Effector memory CD8-positive, alpha-beta T cell (primary cell): ENCODE results near the gene SSRP1.
"Not testable (repeated sequence)": the region's sequence is repeated elsewhere in the genome, so short reads cannot be mapped to it uniquely, and the experiment has no call there.

Experiments
- ATAC-seq: fragments of 150-1000 bp; cut with Tn5 transposase; replicated peaks from 2 replicates; pipeline ENCODE4 v1.10.0; 2021; ENCODE audit warnings: mild to moderate bottlenecking, moderate library complexity
- DNase-seq, 3 experiments: peaks; one replicate each; pipeline ENCODE4 v3.0.0; 2021
- H3K27ac Mint-ChIP-seq, 2 donors: one replicate each; pipeline ENCODE4 v1.8.0; 2022; ENCODE audit warnings: mild to moderate bottlenecking in 2 of 2, mixed read lengths in 2 of 2, moderate library complexity in 2 of 2
- H3K27me3 Mint-ChIP-seq, 2 donors: one replicate each; pipeline ENCODE4 v1.8.0; 2022; ENCODE audit warnings: mixed read lengths in 2 of 2
- H3K36me3 Mint-ChIP-seq: one replicate; pipeline ENCODE4 v1.8.0; 2022; ENCODE audit warnings: mild to moderate bottlenecking, moderate library complexity, mixed read lengths; ENCODE audit not compliant: insufficient read depth
- H3K4me1 Mint-ChIP-seq, 2 donors: one replicate each; pipeline ENCODE4 v1.8.0; 2022; ENCODE audit warnings: low read depth in 2 of 2, mixed read lengths in 2 of 2
- H3K4me3 Mint-ChIP-seq, 2 donors: one replicate each; pipeline ENCODE4 v1.8.0; 2022; ENCODE audit warnings: mild to moderate bottlenecking in 2 of 2, mixed read lengths in 2 of 2, moderate library complexity in 2 of 2
- H3K9me3 Mint-ChIP-seq, 2 donors: one replicate each; pipeline ENCODE4 v1.8.0; 2022; ENCODE audit warnings: mixed read lengths in 2 of 2

The SSRP1 gene

DNA sequence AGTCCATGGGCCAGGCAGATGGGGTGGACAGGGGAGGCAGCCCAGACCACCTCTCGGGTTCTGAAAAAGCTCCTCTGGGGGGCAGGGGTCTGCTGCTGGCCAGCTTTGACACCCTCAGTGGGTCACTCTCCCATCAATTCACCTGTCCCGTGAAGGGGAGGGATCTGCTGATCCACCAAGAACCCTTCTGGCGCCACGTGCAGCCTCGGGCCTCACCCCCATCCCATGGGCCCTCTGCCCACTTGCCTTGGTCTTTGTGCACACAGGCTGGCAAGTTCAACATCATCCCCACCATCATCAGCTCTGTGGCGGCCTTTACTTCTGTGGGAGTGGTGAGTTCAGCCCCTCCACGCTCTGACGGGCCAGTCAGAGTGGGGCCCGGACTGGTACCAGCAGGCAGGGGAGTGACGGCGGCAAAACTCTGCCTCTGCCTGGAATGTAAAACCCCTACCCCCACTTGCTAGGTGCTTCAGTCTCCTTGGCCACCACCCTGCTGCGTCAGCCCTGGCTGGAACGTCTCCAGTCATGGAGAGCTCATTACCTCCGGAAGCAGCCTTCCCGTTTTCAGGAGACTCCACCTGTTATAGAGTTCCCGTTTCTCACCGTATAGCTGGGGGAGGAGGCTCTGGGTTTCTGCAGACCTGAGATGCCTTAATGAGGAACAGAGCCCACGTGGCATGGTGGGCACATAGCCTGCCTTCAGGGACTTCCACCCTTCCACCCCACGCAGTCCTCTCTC lies 32.6 kb upstream of the SSRP1 start:
- DNase-seq (no peak), ATAC-seq (no peak)
- no peaks in the 10 kb centered on the region for H3K9me3 Mint-ChIP-seq
- H3K27ac Mint-ChIP-seq = no peak overlapping the region
- H3K36me3 Mint-ChIP-seq = no peaks in the 10 kb centered on the region
- peaks cover 6 to 43% of the 10 kb centered on the region in 2 donors for H3K27me3 Mint-ChIP-seq
- no peak overlapping the region for H3K4me3 Mint-ChIP-seq
- H3K4me1 Mint-ChIP-seq = no peaks in the 10 kb centered on the region

GRCh38 chr11:57364851-57365660 lies 29.4 kb upstream of the SSRP1 start:
- H3K36me3 Mint-ChIP-seq = no peaks in the 10 kb centered on the region
- H3K27me3 Mint-ChIP-seq = peaks cover 21 to 64% of the 10 kb centered on the region in 2 donors
- H3K4me1 Mint-ChIP-seq = no peaks in the 10 kb centered on the region
- H3K9me3 Mint-ChIP-seq = no peaks in the 10 kb centered on the region
- DNase-seq = no peak
- no peak for ATAC-seq
- no peak overlapping the region for H3K4me3 Mint-ChIP-seq
- H3K27ac Mint-ChIP-seq = no peak overlapping the region

DNA sequence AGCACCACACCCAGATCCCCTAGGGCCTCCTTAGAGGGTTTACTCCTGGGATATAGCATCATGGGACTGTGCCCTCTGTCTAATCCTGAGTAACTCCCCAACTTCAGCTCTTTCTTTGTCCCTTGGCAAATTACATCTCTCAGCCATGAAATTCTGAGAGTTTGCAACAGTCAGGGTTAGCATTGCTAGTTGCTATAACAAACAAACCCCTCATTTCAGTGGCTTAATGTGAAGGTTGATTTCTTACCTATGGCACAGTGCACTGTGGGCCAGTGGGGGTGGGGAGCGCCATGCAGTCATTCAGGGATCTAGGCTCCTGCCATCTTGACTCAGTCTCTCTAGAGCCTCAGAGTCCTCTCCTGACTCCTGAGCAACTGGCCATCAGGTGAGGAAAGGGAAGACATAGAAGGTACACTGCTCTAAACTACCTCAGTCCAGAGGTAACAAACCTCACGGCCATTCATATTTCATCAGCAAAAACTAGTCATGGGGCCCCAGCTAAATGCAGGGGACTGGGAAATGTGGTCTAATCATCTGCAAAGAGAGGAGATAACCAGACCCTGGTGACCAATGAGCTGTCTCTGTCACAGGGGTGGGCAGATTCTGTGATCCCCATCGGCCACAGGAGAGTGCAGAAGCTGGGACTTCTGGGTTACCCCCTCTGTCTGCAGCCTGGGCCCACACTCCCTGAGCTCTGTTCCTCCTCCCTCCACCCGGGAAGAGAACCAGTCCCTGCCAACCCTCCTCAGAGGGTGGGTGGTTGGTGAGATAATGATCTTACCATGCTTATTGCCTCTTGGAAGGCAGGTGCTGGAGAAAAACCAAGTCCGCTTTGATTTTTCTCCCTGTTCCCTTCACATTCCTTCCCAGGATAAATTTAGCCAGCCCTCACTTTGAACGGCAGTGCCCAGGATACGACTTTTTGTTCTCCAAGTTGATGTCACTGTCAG lies 27.7 kb upstream of the SSRP1 start:
- no peak for DNase-seq
- Mint-ChIP-seq H3K27me3 (peaks cover 21 to 55% of the 10 kb centered on the region in 2 donors), H3K9me3 (no peaks in the 10 kb centered on the region), H3K27ac (no peak overlapping the region), H3K4me3 (no peak overlapping the region), H3K4me1 (no peaks in the 10 kb centered on the region), H3K36me3 (no peaks in the 10 kb centered on the region)
- no peak for ATAC-seq

GRCh38 chr11:57361926-57362325 lies 26.2 kb upstream of the SSRP1 start:
- Mint-ChIP-seq H3K4me1 (no peaks in the 10 kb centered on the region), H3K36me3 (no peaks in the 10 kb centered on the region), H3K4me3 (no peak overlapping the region), H3K27ac (no peak overlapping the region), H3K9me3 (no peaks in the 10 kb centered on the region), H3K27me3 (peaks cover 21 to 46% of the 10 kb centered on the region in 2 donors)
- DNase-seq (no peak), ATAC-seq (no peak)

DNA sequence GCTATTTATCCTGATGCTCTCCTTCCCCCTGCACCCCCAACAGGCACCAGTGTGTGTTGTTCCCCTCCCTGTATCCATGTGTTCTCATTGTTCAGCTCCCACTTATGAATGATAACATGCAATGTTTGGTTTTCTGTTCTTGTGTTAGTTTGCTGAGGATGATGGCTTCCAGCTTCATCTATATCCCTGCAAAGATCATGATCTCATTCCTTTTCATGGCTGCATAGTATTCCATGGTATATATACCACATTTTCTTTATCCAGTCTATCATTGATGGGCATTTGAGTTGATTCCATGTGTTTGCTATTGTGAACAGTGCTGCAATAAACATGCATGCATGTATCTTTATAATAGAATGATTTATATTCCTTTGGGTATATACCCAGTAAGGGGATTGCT lies 25.7 kb upstream of the SSRP1 start:
- H3K4me1 Mint-ChIP-seq, H3K36me3 Mint-ChIP-seq, H3K9me3 Mint-ChIP-seq, ATAC-seq, H3K27ac Mint-ChIP-seq, DNase-seq, H3K4me3 Mint-ChIP-seq: not testable (repeated sequence)
- H3K27me3 Mint-ChIP-seq = peaks cover 24 to 41% of the 10 kb centered on the region in 2 donors

- H3K27ac Mint-ChIP-seq = no peak overlapping the region
- DNase-seq = no peak
- no peaks in the 10 kb centered on the region for H3K36me3 Mint-ChIP-seq
- H3K4me1 Mint-ChIP-seq = no peaks in the 10 kb centered on the region
- ATAC-seq = no peak
- no peak overlapping the region for H3K4me3 Mint-ChIP-seq
- H3K9me3 Mint-ChIP-seq = no peaks in the 10 kb centered on the region
- H3K27me3 Mint-ChIP-seq = peaks cover 28 to 39% of the 10 kb centered on the region in 2 donors
These were observed 25.3 kb upstream of the SSRP1 start for GRCh38 chr11:57360991-57361390.

DNA sequence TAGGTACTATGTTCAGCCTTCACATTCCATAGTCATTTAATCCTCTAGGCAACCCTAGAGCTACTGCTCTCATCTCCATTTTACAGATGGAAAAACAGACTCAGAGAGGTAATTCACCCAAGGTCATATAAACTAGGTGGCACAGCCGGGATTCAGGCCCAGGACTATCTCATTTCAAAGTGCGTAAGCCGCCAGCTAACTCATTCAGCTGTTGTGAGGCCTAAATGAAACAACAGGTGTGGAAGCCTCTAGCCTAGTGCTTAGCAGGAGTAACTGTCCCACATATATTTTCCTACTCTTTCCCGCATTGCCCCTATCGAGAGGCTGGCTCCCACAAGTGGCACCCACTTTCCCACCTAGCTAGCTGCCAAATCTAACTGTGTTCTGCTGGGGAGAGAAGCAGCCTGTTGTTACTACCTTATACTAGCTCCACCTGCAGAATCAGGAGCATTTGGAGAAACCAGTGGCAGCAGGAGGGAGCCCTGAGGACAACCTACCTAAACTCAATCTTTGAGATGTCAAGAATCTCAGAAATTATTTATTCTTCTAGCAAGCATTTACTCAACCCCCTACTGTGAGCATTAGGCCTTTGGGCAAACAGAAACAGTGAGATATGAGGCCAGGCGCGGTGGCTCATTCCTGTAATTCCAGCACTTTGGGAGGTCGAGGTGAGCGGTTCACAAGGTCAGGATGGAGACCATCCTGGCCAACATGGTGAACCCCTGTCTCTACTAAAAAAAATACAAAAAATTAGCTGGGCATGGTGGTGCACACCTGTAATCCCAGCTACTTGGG lies 24.4 kb upstream of the SSRP1 start:
- DNase-seq (no peak), ATAC-seq (no peak)
- Mint-ChIP-seq H3K4me3 (no peak overlapping the region), H3K27ac (no peak overlapping the region), H3K4me1 (no peaks in the 10 kb centered on the region), H3K9me3 (no peaks in the 10 kb centered on the region), H3K36me3 (no peaks in the 10 kb centered on the region), H3K27me3 (peaks cover 30 to 34% of the 10 kb centered on the region in 2 donors)

DNA sequence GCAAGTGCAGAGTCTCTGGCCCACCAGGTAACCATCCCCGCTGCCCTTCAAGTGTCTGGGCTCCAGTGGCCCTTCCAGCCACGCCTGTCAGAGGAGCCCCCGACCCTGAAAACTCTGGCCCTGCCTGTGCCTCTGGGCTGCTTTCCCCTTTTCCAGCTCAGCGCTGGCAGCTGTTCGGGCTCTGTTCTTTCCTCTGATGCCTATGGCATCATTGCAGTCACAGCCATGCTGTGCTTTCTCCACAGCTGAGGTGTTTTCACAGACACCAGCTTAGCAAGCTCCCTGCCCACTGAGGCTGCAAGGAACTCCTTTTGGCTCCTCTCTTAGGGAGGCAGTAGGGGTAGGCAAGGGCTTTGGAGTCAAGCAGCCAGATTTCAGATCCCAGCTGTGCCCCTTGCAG lies 23.7 kb upstream of the SSRP1 start:
- DNase-seq (no peak), ATAC-seq (no peak)
- Mint-ChIP-seq H3K36me3 (no peaks in the 10 kb centered on the region), H3K9me3 (no peaks in the 10 kb centered on the region), H3K4me1 (no peaks in the 10 kb centered on the region), H3K27ac (no peak overlapping the region), H3K4me3 (no peak overlapping the region), H3K27me3 (peaks cover 35 to 40% of the 10 kb centered on the region in 2 donors)

- Mint-ChIP-seq H3K4me1 (no peaks in the 10 kb centered on the region), H3K27ac (no peak overlapping the region), H3K9me3 (no peaks in the 10 kb centered on the region), H3K4me3 (no peak overlapping the region), H3K27me3 (peaks cover 34 to 40% of the 10 kb centered on the region in 2 donors), H3K36me3 (no peaks in the 10 kb centered on the region)
- ATAC-seq (no peak), DNase-seq (no peak)
These were observed 23.3 kb upstream of the SSRP1 start for GRCh38 chr11:57358991-57359390.

- no peaks in the 10 kb centered on the region for H3K4me1 Mint-ChIP-seq
These were observed 22.9 kb upstream of the SSRP1 start for GRCh38 chr11:57358543-57358961.

DNA sequence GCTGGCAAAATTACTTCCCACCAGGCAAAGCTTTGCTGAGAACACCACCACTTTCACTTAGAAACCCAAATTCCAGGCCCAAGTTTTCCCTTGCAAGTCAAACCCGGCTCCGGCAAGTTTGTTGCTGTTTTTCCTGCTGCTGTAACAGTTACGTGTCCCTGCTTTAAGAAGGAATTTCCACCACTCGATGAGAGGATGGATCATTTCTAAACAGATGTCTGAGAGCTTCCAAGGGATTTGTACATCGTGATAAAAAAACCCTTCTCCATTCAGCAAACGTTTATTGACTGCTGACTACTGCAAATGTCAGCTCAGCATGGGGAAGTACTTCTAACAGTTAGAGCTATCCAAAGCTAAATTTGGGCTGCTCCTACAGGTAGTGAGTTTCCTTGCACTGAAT lies 22.2 kb upstream of the SSRP1 start:
- H3K9me3 Mint-ChIP-seq = no peaks in the 10 kb centered on the region

More at GRCh38 chr11:57358543-57358961, 22.9 kb upstream of the SSRP1 start:
- Mint-ChIP-seq H3K4me3 (no peak overlapping the region), H3K27ac (no peak overlapping the region), H3K9me3 (no peaks in the 10 kb centered on the region), H3K36me3 (no peaks in the 10 kb centered on the region), H3K27me3 (peaks cover 32 to 36% of the 10 kb centered on the region in 2 donors)
- ATAC-seq (no peak), DNase-seq (no peak)

GRCh38 chr11:57357310-57357709 lies 21.6 kb upstream of the SSRP1 start:
- H3K36me3 Mint-ChIP-seq = no peaks in the 10 kb centered on the region
- H3K27me3 Mint-ChIP-seq = peaks cover 24 to 25% of the 10 kb centered on the region in 2 donors
- H3K27ac Mint-ChIP-seq = no peak overlapping the region
- DNase-seq = no peak
- H3K4me3 Mint-ChIP-seq = no peak overlapping the region
- no peaks in the 10 kb centered on the region for H3K9me3 Mint-ChIP-seq
- ATAC-seq = no peak
- H3K4me1 Mint-ChIP-seq = no peaks in the 10 kb centered on the region

More for the DNA sequence above, 22.2 kb upstream of the SSRP1 start:
- no peak overlapping the region for H3K27ac Mint-ChIP-seq
- ATAC-seq (no peak), DNase-seq (no peak)
- H3K27me3 Mint-ChIP-seq = peaks cover 28 to 29% of the 10 kb centered on the region in 2 donors
- no peak overlapping the region for H3K4me3 Mint-ChIP-seq
- H3K36me3 Mint-ChIP-seq = no peaks in the 10 kb centered on the region
- H3K4me1 Mint-ChIP-seq = no peaks in the 10 kb centered on the region
